Stimulated activated naive CD8-positive, alpha-beta T cell treated with anti-CD3 and anti-CD28 coated beads, Interleukin-15, amount 100 ng/mL, for 72 hours (primary cell): ENCODE results near the gene GAPDHS.

Experiments
- ATAC-seq: fragments of 150-1000 bp; cut with Tn5 transposase; 2 replicates; pipeline ENCODE4 v1.10.0; 2021; ENCODE audit warnings: mild to moderate bottlenecking, moderate library complexity
- DNase-seq, 2 donors: peaks; one replicate each; pipeline ENCODE4 v3.0.0; 2021 to 2022
- H3K27ac Mint-ChIP-seq, 2 donors: one replicate each; pipeline ENCODE4 v1.8.0; 2022; ENCODE audit warnings: mild to moderate bottlenecking in 2 of 2, mixed read lengths in 2 of 2, moderate library complexity in 2 of 2
- H3K27me3 Mint-ChIP-seq: one replicate; pipeline ENCODE4 v1.8.0; 2022; ENCODE audit warnings: mixed read lengths
- H3K4me1 Mint-ChIP-seq: one replicate; pipeline ENCODE4 v1.8.0; 2022; ENCODE audit warnings: mild to moderate bottlenecking, mixed read lengths
- H3K4me3 Mint-ChIP-seq, 2 donors: one replicate each; pipeline ENCODE4 v1.8.0; 2022; ENCODE audit warnings: mild to moderate bottlenecking in 2 of 2, mixed read lengths in 2 of 2, moderate library complexity in 1 of 2
- H3K9me3 Mint-ChIP-seq, 2 donors: one replicate each; pipeline ENCODE4 v1.8.0; 2022; ENCODE audit warnings: mixed read lengths in 2 of 2

The GAPDHS gene

DNA sequence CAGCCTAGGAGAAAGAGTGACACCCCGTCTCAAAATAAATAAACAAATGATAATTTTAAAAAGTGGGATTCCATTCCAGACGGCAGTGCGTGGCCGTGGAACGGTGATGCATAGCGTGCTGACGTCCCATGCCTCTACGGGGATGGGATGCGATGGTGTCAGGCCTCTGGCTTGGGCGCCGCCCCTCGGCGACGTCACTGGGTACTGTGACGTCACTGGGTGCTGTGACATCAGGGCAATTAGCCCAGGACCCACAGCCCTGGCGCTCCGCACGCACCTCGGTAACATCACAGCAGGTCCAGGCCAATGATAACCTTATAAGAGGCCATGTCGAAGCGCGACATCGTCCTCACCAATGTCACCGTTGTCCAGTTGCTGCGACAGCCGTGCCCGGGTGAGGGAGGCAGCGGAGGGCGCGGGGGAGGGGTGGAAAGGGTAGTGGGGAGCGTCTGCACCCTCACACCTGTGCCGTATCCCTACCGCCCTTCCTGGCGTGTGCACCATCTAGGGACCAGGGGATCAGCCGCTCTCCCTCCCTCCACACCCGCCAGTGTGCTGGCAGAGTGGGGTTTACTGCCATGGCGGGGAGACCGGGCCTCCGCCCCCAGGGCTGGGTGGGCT is at the start of gene GAPDHS:
Gene GAPDHS (plus strand): TSS at position 256 of the 621 bp plus-strand sequence. CDS start 72 bp downstream, at position 328.
- Mint-ChIP-seq H3K9me3 (no peaks in the 10 kb centered on the region), H3K4me3 (peak within 1 kb of the TSS; percentile 71 to 76), H3K27ac (peak within 1 kb of the TSS in 1 of 2 donors; percentile 81), H3K27me3 (peaks cover 51% of the 10 kb centered on the region), H3K4me1 (peaks cover 20% of the 10 kb centered on the region)
- DNase-seq, result no peak
- peak; percentile 21 for ATAC-seq

DNA sequence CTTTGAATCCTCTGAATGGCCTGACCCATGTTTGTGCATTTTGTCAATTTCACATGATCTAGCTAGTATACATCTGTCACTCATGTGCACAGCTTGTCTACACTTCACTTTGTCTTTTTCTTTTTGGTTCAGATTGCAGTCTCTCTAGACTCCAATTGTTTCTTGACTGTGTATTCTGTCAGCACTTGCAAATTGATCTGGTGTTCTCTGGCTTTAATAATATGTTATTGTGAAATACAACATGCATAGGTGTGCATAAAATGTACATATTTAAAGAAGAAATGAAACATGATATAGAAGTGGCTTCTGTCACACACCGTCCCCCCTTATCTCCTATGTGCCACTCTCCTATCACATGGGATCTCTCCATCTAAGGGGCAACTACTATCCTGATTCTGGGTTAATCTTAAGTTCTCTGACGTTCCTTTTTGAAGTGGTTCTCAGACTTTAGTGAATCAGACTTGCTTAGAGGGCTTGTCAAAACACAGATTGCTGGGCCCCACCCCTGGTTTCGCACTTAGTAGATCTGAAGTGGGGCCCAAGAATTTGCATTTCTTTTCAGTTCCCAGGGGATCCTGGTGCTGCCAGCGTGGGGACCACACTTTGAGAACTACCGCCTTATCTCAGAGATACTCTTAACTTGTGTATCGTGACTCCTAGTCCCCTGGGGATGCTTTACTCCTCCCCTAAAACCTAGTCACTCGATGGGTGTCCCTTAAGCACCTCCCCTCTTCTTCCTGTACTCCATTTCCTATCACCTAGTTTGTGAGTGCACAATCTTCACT is 48.8 kb upstream of the GAPDHS start:
- peaks cover 20% of the 10 kb centered on the region for H3K4me1 Mint-ChIP-seq
- no peaks in the 10 kb centered on the region for H3K9me3 Mint-ChIP-seq
- DNase-seq (no peak), ATAC-seq (no peak)
- H3K27ac Mint-ChIP-seq, result no peak overlapping the region
- peaks cover 25% of the 10 kb centered on the region for H3K27me3 Mint-ChIP-seq
- no peak overlapping the region for H3K4me3 Mint-ChIP-seq

DNA sequence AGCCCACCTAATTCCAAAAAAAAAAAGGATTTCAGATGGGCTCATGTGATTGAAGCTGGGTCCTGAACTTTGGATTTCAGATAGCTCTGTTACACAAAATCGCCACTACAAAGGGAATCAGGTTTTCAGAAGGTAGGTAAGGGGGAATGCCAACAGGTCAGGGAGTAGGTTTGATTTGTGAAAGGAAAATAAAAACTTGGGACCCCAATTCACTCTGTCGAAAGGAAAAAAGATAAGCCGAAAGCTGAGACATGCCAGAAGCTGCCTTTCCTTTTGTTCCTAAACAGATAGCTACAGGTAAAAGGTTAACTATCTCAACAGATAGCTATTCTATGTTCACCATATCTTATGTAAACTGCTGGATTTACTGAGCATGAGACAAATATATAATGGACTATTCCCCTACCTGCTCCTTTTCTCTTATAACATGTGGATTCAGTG is 47.0 kb upstream of the GAPDHS start:
- Mint-ChIP-seq H3K9me3 (no peaks in the 10 kb centered on the region), H3K27me3 (peaks cover 36% of the 10 kb centered on the region), H3K4me3 (no peak overlapping the region), H3K27ac (no peak overlapping the region), H3K4me1 (peaks cover 20% of the 10 kb centered on the region)
- ATAC-seq (no peak), DNase-seq (no peak)

- Mint-ChIP-seq H3K27ac (no peak overlapping the region), H3K9me3 (no peaks in the 10 kb centered on the region), H3K27me3 (peaks cover 36% of the 10 kb centered on the region), H3K4me3 (no peak overlapping the region), H3K4me1 (peaks cover 20% of the 10 kb centered on the region)
- DNase-seq (peak in 1 of 2 donors; percentile 20), ATAC-seq (peak; percentile 54)
These were observed 45.5 kb upstream of the GAPDHS start for GRCh38 chr19:35487656-35488182.

DNA sequence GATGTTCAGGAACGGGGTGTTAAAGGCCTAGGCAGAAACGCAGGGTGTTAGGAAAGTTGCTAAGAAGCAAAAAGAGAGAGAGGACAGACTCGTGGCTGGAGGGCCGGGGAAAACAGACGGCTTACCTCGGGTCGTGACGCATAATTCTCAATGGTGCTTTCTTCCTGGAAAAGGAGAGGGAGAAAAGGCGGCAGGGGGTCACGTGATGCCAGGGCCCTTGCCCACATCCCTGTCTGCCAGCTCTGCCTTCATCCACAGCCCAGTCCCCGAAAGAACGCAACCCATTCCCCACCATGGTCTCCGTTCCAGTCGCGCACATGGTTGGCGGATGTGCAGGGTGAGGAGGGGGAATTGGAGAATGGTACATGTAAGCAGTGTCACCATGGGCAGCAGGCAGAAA is 44.6 kb upstream of the GAPDHS start:
- DNase-seq (no peak), ATAC-seq (no peak)
- H3K9me3 Mint-ChIP-seq, result no peaks in the 10 kb centered on the region
- H3K4me3 Mint-ChIP-seq, result no peak overlapping the region
- H3K27ac Mint-ChIP-seq, result no peak overlapping the region
- peaks cover 20% of the 10 kb centered on the region for H3K4me1 Mint-ChIP-seq
- peaks cover 40% of the 10 kb centered on the region for H3K27me3 Mint-ChIP-seq

- H3K27me3 Mint-ChIP-seq, result peaks cover 47% of the 10 kb centered on the region
- ATAC-seq (no peak), DNase-seq (no peak)
- peak within 1 kb of the TSS in 1 of 2 donors; percentile 83 for H3K27ac Mint-ChIP-seq
- H3K4me3 Mint-ChIP-seq, result no peak within 1 kb of the TSS
- peaks cover 18% of the 10 kb centered on the region for H3K4me1 Mint-ChIP-seq
- H3K9me3 Mint-ChIP-seq, result no peaks in the 10 kb centered on the region
These were observed 42.9 kb upstream of the GAPDHS start, which contains the start of gene KRTDAP for GRCh38 chr19:35490364-35490763. Gene KRTDAP, minus strand, starts transcription at chr19:35490464. Its CDS starts 22 bp downstream, at chr19:35490442.

DNA sequence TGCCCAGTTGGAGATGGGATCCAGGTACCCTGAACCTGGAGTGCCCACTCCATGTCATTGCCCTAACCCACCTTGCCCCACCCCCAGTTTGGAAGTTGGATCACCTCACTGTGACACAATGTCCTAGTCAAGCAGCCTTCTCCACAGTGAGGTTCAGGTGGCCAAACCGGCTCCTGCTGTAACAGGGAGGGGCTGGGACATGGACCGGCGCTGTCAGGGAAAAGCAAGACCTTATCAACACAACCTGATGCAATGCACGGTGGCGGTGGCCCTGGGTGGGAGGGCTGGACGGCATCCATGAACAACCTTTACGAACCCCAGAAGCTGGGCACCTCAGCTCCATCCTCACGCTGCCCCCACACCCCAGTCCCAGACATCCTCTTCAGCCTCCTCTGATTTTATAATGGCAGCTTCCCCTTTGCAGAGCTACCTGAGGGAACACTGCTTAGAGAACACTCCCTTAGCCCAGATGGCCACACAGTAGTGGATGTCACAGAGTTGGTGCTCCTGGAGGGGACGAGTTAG is 41.4 kb upstream of the GAPDHS start:
- ATAC-seq, result no peak
- no peaks in the 10 kb centered on the region for H3K9me3 Mint-ChIP-seq
- DNase-seq, result no peak
- H3K27ac Mint-ChIP-seq, result no peak overlapping the region
- H3K27me3 Mint-ChIP-seq, result peaks cover 36% of the 10 kb centered on the region
- no peak overlapping the region for H3K4me3 Mint-ChIP-seq
- H3K4me1 Mint-ChIP-seq, result peaks cover 22% of the 10 kb centered on the region

DNA sequence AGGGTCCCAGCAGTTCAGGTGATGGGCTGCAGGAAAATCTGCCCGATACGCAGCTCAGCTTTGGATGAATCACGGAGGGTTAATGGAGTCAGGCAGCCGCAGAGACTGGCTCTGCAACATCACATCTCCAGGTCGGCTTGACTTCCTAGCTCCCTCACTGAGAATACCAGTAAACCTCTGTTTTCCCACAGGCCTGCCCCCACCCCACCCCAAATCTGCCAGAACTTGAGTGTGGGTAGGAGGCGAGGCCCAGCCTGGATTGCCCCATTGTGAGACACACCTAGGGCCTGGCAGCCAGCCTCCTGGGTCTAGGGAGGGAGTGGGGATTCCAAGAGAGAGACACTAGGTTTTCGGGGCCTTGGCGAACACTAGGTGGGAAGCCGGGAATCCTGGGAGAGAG is 39.3 kb upstream of the GAPDHS start:
- Mint-ChIP-seq H3K4me1 (peaks cover 11% of the 10 kb centered on the region), H3K27ac (no peak overlapping the region), H3K27me3 (peaks cover 26% of the 10 kb centered on the region), H3K9me3 (no peaks in the 10 kb centered on the region), H3K4me3 (no peak overlapping the region)
- ATAC-seq, result no peak
- no peak for DNase-seq

DNA sequence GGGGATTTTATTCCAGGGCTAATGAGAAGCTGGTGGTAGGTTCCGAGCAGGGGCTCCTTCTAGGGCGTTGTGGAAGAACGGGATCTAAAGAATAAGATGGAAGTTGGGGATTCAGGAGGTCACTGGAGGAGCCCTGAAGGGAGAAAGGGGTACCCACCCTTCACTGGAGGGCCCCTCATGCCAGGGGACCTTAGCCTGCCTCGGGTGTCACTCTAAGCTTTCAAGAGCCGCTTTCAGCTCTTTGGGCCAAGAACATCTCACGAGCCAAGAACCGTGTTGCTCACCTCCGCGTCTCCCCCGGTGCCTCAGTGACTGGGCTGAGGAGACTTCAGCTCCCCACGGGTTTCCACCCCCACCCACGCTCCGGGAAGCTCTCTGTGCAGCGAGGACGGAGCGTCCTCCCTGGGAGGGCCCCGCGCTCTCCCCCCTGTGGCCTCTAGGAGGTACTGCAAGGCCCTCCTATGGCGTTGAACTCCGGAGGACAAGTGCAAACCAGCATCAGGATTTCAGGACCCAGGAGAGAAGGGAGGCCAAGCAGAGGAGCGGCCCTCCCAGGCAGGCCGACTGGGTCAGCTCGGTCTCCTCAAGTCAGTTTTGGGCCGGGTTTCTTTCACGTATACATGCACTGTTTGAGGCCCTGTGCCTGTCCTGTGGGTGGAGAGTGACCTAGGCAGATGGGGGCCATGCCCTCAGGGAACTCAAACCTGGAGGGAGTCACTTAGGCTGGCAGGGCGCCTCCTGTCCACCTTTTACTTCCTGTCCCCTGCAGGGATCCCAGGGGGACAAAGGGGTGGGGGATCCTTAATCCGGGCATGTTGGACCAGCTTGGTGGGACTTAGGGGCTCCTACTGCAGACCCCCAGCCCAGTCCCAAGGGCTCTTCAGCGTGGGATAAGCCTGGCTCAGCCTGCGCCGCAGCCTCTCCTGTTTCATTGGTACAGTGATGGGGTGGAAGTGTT is 37.9 kb upstream of the GAPDHS start:
- H3K4me3 Mint-ChIP-seq, result peak overlapping the region; percentile 34 to 55
- peaks cover 11% of the 10 kb centered on the region for H3K4me1 Mint-ChIP-seq
- DNase-seq (peak; percentile 67 to 76), ATAC-seq (peak; percentile 92)
- peaks cover 12% of the 10 kb centered on the region for H3K27me3 Mint-ChIP-seq
- peak overlapping the region in 1 of 2 donors; percentile 86 for H3K27ac Mint-ChIP-seq
- no peaks in the 10 kb centered on the region for H3K9me3 Mint-ChIP-seq

- peaks cover 11% of the 10 kb centered on the region for H3K27me3 Mint-ChIP-seq
- H3K4me3 Mint-ChIP-seq, result no peak overlapping the region
- no peak overlapping the region for H3K27ac Mint-ChIP-seq
- no peak for DNase-seq
- ATAC-seq, result no peak
- no peaks in the 10 kb centered on the region for H3K9me3 Mint-ChIP-seq
- H3K4me1 Mint-ChIP-seq, result peaks cover 11% of the 10 kb centered on the region
These were observed 35.9 kb upstream of the GAPDHS start for GRCh38 chr19:35497406-35497805.

DNA sequence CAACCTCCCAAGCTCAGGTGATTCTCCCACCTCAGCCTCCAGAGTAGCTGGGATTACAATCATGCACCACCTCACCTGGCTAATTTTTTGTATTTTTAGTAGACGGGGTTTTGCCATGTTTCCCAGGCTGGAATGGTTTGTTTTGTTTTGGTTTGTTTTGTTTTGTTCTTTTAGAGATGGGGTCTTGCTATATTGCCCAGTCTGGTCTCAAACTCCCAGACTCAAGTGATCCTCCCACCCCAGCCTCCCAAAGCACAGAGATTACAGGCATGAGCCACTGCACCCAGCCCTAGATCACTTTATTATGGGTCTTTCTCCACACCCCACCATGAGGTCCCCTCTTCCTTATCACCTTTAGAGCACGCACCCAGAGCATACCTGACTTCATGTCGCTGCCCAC is 35.0 kb upstream of the GAPDHS start:
- Mint-ChIP-seq H3K4me1 (peaks cover 11% of the 10 kb centered on the region), H3K27ac (peak overlapping the region in 1 of 2 donors; percentile 27), H3K9me3 (no peaks in the 10 kb centered on the region), H3K27me3 (peaks cover 17% of the 10 kb centered on the region), H3K4me3 (no peak overlapping the region)
- DNase-seq (no peak), ATAC-seq (no peak)

GRCh38 chr19:35498984-35499527 is 34.2 kb upstream of the GAPDHS start:
- Mint-ChIP-seq H3K27me3 (peaks cover 10% of the 10 kb centered on the region), H3K4me3 (no peak overlapping the region), H3K4me1 (peaks cover 11% of the 10 kb centered on the region)

GRCh38 chr19:35500611-35501010 is 32.6 kb upstream of the GAPDHS start:
- DNase-seq (no peak), ATAC-seq (no peak)
- Mint-ChIP-seq H3K27me3 (peaks cover 13% of the 10 kb centered on the region), H3K4me1 (peaks cover 1% of the 10 kb centered on the region), H3K4me3 (no peak overlapping the region), H3K27ac (no peak overlapping the region), H3K9me3 (no peaks in the 10 kb centered on the region)

More at GRCh38 chr19:35498984-35499527, 34.2 kb upstream of the GAPDHS start:
- H3K27ac Mint-ChIP-seq, result no peak overlapping the region
- no peaks in the 10 kb centered on the region for H3K9me3 Mint-ChIP-seq
- no peak for ATAC-seq
- DNase-seq, result no peak

GRCh38 chr19:35501684-35502083 is 31.6 kb upstream of the GAPDHS start:
- Mint-ChIP-seq H3K27ac (no peak overlapping the region), H3K9me3 (no peaks in the 10 kb centered on the region), H3K4me1 (no peaks in the 10 kb centered on the region), H3K27me3 (peaks cover 24% of the 10 kb centered on the region), H3K4me3 (no peak overlapping the region)
- ATAC-seq, result no peak
- DNase-seq, result no peak

DNA sequence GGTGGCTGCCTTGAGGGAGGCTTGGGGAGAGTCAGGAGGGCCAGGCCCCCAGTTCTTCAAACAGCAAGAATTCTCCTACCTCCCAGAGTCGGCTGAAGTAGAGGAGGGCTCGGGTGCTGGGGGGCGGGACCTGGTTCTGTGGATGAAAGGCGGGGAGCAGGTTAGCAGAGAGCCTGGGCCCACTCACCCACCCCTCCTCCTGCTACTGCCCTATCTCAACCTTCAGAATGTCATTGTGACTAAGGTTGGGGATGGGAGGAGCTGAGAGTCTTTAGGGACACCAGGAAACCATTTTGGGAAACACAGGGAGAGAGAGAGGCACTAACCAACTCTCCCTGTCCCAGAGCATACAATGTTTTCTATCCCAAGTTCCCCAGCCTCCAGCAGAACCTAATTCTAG is 30.5 kb upstream of the GAPDHS start:
- Mint-ChIP-seq H3K27me3 (peaks cover 35% of the 10 kb centered on the region), H3K4me1 (no peaks in the 10 kb centered on the region), H3K4me3 (no peak overlapping the region), H3K27ac (no peak overlapping the region), H3K9me3 (no peaks in the 10 kb centered on the region)
- no peak for DNase-seq
- ATAC-seq, result no peak
